Panc1 (cell line): ENCODE measurements around the gene MRPL27. TPM values are rescaled to one million over a fixed set of nuclear protein-coding genes. Genes with fewer than 3 reads are reported as not detected.
A peak's percentile ranks its signal among the peaks of the same experiment; 100 is the strongest.

Experiments used
- ATAC-seq: fragments of 200-7000 bp; cut with Tn5 transposase; 2 replicates; pipeline ENCODE4 v1.9.1; 2020; ENCODE audit warnings: mild to moderate bottlenecking, moderate library complexity
- BruUV-seq: library from RNA; stranded (reverse); fragments of 400-500 nt; replicated peaks from 2 replicates; lab custom pipeline; 2021; lab: Mats Ljungman, UMichigan
- CTCF ChIA-PET: fragments of 300-600 bp; sonication (Branson Sonifier 250); formaldehyde crosslinking; loops from one replicate; lab custom pipeline; 2022; ENCODE audit warnings: antibody characterized with exemption; lab: Charles Lee
- POLR2A ChIA-PET: fragments of 300-600 bp; sonication (Branson Sonifier 250); formaldehyde crosslinking; loops from one replicate; lab custom pipeline; 2022; ENCODE audit warnings: antibody characterized with exemption; lab: Charles Lee
- DNase-seq: peaks from one replicate; pipeline ENCODE4 v3.0.0-alpha.2; 2010; ENCODE audit warnings: low read depth, low spot score
- H3K27ac ChIP-seq: 2 replicates; pipeline ENCODE4 v1.5.1; 2011; ENCODE audit warnings: mild to moderate bottlenecking, low read length, inconsistent platforms
- H3K27me3 ChIP-seq: fragments of 200-500 bp; sonication (Bioruptor generic); 2 replicates; pipeline ENCODE4 v1.6.0; 2014; ENCODE audit warnings: low read length, inconsistent platforms; ENCODE audit not compliant: control insufficient read depth, insufficient read depth
- H3K36me3 ChIP-seq: fragments of 200-500 bp; sonication (Bioruptor generic); 2 replicates; pipeline ENCODE4 v1.5.1; 2014; ENCODE audit warnings: inconsistent platforms, mild to moderate bottlenecking, low read length, moderate library complexity; ENCODE audit not compliant: control insufficient read depth, insufficient read depth
- H3K4me1 ChIP-seq: 2 replicates; pipeline ENCODE4 v1.5.1; 2011; ENCODE audit warnings: inconsistent platforms, mild to moderate bottlenecking, low read length, moderate library complexity; ENCODE audit not compliant: control insufficient read depth, insufficient read depth
- H3K4me3 ChIP-seq, 2 experiments: 2 replicates each; pipeline ENCODE4 v1.5.1; 2011 to 2012; ENCODE audit warnings: low read depth in 2 of 2, low read length in 2 of 2, mild to moderate bottlenecking in 2 of 2, inconsistent platforms in 1 of 2, moderate library complexity in 1 of 2
- H3K9me3 ChIP-seq: fragments of 200-500 bp; sonication (Bioruptor generic); 2 replicates; pipeline ENCODE4 v1.5.1; 2014; ENCODE audit warnings: low read depth, mild to moderate bottlenecking, inconsistent platforms, low read length, moderate library complexity; ENCODE audit not compliant: control insufficient read depth, insufficient read depth
- POLR2AphosphoS5 ChIP-seq: IDR thresholded peaks from 2 replicates; pipeline ENCODE4 v1.6.1; 2012; ENCODE audit warnings: mild to moderate bottlenecking, low read depth, low read length, moderate library complexity
- SIN3A ChIP-seq: IDR thresholded peaks from 2 replicates; pipeline ENCODE4 v1.6.1; 2012; ENCODE audit warnings: low read depth, mild to moderate bottlenecking, low read length, moderate library complexity, borderline replicate concordance; ENCODE audit not compliant: insufficient read depth
- TCF7L2 ChIP-seq: IDR thresholded peaks from 2 replicates; pipeline ENCODE4 v1.6.1; 2011; ENCODE audit warnings: mild to moderate bottlenecking, low read depth, low read length, inconsistent platforms
- in situ Hi-C: cut with HindIII; loops from 2 replicates; pipeline ENCODE4 v1.10.0; 2016; ENCODE audit warnings: low sequenced_read_pairs, low pct_unique_long_range_greater_than_20kb
- intact Hi-C: fragments of 100-400 bp; cut with micrococcal nuclease; formaldehyde crosslinking; loops from one replicate; pipeline ENCODE4 v1.10.0; 2022; ENCODE audit not compliant: unreplicated experiment
- total RNA-seq: library from RNA; stranded (reverse); gene quantifications from one replicate; pipeline ENCODE4 v1.2.1, GENCODE V29; 2021; ENCODE audit not compliant: unreplicated experiment
- TF ChIP-seq, protein P1 (sequence below), 2 experiments: IDR thresholded peaks; 2 replicates each; pipeline ENCODE4 v1.6.1; 2011 to 2012; ENCODE audit warnings: low read depth in 2 of 2, control low read depth in 1 of 2, low read length in 1 of 2, mild to moderate bottlenecking in 1 of 2, moderate library complexity in 1 of 2; ENCODE audit not compliant: insufficient read depth in 1 of 2
- TF ChIP-seq, protein P2 (sequence below): fragments of 450-650 bp; IDR thresholded peaks from 2 replicates; pipeline ENCODE4 v1.5.1; 2017; ENCODE audit warnings: mild to moderate bottlenecking

The MRPL27 gene
- total RNA-seq, 1 experiment from 2014 or later = 136 TPM

DNA sequence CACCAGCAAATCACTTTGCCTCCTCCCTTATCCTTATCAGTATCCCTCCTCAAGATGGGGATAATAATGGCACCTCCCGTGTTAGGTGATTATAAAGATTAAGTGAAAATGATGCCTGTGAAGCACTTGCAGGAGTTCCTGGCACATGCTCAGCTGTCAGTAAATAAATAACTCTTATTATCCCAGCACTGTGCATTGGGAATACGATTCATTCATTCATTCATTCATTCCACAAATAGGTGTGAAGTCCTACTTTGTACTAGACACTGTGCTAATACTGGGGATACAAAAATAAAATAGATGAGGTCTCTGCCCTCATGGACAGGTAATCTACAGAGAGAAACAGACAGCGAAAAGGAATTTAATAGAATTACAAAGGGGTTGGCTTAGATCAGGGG is 25.1 kb downstream of the MRPL27 start:
- POLR2A ChIA-PET = no interaction called here
- peaks cover 8% of the 10 kb centered on the region for H3K4me1 ChIP-seq
- DNase-seq (no peak), ATAC-seq (no peak)
- no peak overlapping the region for H3K4me3 ChIP-seq
- TF ChIP-seq POLR2AphosphoS5 (no peak), TCF7L2 (no peak), SIN3A (no peak)
- TF ChIP-seq, protein P1, sequence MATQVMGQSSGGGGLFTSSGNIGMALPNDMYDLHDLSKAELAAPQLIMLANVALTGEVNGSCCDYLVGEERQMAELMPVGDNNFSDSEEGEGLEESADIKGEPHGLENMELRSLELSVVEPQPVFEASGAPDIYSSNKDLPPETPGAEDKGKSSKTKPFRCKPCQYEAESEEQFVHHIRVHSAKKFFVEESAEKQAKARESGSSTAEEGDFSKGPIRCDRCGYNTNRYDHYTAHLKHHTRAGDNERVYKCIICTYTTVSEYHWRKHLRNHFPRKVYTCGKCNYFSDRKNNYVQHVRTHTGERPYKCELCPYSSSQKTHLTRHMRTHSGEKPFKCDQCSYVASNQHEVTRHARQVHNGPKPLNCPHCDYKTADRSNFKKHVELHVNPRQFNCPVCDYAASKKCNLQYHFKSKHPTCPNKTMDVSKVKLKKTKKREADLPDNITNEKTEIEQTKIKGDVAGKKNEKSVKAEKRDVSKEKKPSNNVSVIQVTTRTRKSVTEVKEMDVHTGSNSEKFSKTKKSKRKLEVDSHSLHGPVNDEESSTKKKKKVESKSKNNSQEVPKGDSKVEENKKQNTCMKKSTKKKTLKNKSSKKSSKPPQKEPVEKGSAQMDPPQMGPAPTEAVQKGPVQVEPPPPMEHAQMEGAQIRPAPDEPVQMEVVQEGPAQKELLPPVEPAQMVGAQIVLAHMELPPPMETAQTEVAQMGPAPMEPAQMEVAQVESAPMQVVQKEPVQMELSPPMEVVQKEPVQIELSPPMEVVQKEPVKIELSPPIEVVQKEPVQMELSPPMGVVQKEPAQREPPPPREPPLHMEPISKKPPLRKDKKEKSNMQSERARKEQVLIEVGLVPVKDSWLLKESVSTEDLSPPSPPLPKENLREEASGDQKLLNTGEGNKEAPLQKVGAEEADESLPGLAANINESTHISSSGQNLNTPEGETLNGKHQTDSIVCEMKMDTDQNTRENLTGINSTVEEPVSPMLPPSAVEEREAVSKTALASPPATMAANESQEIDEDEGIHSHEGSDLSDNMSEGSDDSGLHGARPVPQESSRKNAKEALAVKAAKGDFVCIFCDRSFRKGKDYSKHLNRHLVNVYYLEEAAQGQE (IDR thresholded peaks at IDR 0.05; ENCODE audit: insufficient read depth in 1 of 2, low read depth in 2 of 2, low read length in 1 of 2) = no peak
- TF ChIP-seq, protein P2, sequence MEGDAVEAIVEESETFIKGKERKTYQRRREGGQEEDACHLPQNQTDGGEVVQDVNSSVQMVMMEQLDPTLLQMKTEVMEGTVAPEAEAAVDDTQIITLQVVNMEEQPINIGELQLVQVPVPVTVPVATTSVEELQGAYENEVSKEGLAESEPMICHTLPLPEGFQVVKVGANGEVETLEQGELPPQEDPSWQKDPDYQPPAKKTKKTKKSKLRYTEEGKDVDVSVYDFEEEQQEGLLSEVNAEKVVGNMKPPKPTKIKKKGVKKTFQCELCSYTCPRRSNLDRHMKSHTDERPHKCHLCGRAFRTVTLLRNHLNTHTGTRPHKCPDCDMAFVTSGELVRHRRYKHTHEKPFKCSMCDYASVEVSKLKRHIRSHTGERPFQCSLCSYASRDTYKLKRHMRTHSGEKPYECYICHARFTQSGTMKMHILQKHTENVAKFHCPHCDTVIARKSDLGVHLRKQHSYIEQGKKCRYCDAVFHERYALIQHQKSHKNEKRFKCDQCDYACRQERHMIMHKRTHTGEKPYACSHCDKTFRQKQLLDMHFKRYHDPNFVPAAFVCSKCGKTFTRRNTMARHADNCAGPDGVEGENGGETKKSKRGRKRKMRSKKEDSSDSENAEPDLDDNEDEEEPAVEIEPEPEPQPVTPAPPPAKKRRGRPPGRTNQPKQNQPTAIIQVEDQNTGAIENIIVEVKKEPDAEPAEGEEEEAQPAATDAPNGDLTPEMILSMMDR = no peak
- no peak overlapping the region for H3K27ac ChIP-seq
- in situ Hi-C loops (no loop called here), intact Hi-C loops (no loop called here)
- CTCF ChIA-PET = interaction anchor here (1.3 kb wide), 1 partner anchor 13 kb away, joined by 3 read pairs; no protein-coding TSS in a partner anchor
- BruUV-seq = no TSS peak
- no peaks in the 10 kb centered on the region for H3K27me3 ChIP-seq
- no peaks in the 10 kb centered on the region; the same call in 1 of the 2 replicates for H3K36me3 ChIP-seq
- no peaks in the 10 kb centered on the region for H3K9me3 ChIP-seq

DNA sequence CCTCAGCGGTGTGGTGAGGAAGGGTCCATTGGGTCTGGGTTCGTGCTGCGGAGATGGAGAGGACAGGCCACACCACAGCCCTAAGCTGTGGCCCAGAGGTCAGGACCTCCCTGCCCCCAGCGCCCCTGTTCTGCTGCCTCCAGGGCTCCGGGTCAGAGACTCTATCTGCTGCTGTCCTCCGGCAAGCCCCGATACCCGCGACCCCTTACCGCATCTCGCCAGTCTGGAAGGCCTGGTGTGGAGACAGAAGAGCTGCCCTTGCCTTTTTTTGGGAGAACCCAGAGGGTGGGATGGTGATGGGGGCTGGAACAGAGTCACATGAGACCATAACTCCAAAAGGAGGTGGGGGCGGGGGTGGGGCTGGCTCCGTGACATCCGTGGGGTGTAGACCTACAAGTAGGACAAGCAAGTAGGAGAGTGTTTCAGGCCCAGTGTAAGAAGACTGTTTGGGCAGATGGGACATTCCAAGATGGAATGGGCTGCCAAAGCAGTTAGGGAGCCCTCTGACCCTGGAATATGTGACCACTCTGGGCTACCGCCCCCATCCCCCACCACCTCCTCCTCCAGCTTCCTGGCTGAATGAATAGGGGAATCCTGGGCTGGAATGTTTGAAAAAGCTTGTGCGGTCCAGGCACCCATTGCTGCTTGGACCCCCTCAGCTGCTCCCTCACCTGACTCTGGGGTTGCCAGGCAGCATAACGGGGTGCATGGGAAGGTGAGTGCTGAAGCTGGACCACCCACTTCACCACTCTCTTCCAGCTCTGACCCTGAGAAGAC is 25.7 kb downstream of the MRPL27 start:
- TF ChIP-seq, protein P1 (IDR thresholded peaks at IDR 0.05; ENCODE audit: insufficient read depth in 1 of 2, low read depth in 2 of 2, low read length in 1 of 2) = no peak
- TF ChIP-seq SIN3A (no peak), TCF7L2 (no peak), POLR2AphosphoS5 (no peak)
- TF ChIP-seq, protein P2 = no peak
- POLR2A ChIA-PET = no interaction called here
- BruUV-seq = no TSS peak
- in situ Hi-C loops = no loop called here
- peaks cover 8% of the 10 kb centered on the region for H3K4me1 ChIP-seq
- peak overlapping the region; percentile 70 to 85 for H3K4me3 ChIP-seq
- no peaks in the 10 kb centered on the region for H3K27me3 ChIP-seq
- H3K27ac ChIP-seq = peak overlapping the region; percentile 73
- intact Hi-C loops = no loop called here
- ATAC-seq (no peak), DNase-seq (no peak)
- H3K36me3 ChIP-seq = no peaks in the 10 kb centered on the region; the same call in 1 of the 2 replicates
- no peaks in the 10 kb centered on the region for H3K9me3 ChIP-seq
- CTCF ChIA-PET = interaction anchor here (1.1 to 1.3 kb wide), 2 partner anchors 14 to 147 kb away, joined by 3 read pairs; no protein-coding TSS in a partner anchor
